GM06990 (cell line): ENCODE data around the gene EN1.

Experiments
- DNase-seq: peaks from one replicate; pipeline ENCODE4 v3.0.0-alpha.2; 2011; ENCODE audit not compliant: insufficient read length; ENCODE audit errors: extremely low read depth
- H3K27me3 ChIP-seq: replicated peaks from 2 replicates; pipeline ENCODE4 v1.6.0; 2011; ENCODE audit warnings: low read length; ENCODE audit not compliant: control insufficient read depth, insufficient read depth
- H3K36me3 ChIP-seq: 2 replicates; pipeline ENCODE4 v1.5.1; 2011; ENCODE audit warnings: low read length; ENCODE audit not compliant: control insufficient read depth, insufficient read depth
- H3K4me3 ChIP-seq: replicated peaks from 2 replicates; pipeline ENCODE4 v1.5.1; 2011; ENCODE audit warnings: low read depth, mild to moderate bottlenecking, control low read depth, low read length
- TF ChIP-seq, protein P1 (sequence below): IDR thresholded peaks from 2 replicates; pipeline ENCODE4 v1.5.1; 2011; ENCODE audit warnings: low read length, control low read depth, mild to moderate bottlenecking, inconsistent platforms; ENCODE audit not compliant: insufficient read depth, poor library complexity, severe bottlenecking

EN1 gene

DNA sequence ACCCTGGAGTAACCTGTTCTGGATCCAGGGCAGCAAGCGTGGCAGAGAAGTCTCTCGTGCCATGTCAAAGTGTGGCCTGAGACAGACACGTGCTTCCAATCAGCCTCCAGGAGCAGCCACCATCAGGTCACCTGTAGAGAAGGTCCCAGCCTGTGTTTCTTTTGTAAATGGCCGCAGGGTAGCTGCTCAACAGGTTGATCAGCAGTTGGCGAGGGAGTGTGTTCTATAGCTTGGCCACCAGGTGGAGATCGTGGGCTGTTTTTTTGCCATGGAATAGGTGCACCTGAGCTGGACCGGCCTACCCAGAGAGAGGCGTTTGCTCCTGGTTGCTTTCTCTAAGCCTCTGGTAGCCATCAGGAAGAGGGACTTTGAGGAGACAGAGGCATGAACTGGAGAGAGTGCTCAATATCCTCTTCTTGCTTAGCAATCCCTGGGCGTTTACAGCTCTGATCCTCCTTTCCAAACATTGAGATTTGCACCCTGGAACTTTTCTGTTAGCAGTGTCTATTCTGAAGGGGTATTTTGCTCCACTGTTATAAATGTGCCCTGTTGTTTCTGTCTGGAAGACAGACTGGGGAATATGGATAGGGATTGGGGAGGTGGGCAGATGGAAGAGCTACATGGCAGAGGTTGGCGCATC is 34.2 kb upstream of the EN1 start:
- Histone ChIP-seq H3K36me3 (no peaks in the 10 kb centered on the region), H3K27me3 (peaks cover 1% of the 10 kb centered on the region; the same call in 1 of the 2 replicates), H3K4me3 (no peak overlapping the region)
- TF ChIP-seq, protein P1, sequence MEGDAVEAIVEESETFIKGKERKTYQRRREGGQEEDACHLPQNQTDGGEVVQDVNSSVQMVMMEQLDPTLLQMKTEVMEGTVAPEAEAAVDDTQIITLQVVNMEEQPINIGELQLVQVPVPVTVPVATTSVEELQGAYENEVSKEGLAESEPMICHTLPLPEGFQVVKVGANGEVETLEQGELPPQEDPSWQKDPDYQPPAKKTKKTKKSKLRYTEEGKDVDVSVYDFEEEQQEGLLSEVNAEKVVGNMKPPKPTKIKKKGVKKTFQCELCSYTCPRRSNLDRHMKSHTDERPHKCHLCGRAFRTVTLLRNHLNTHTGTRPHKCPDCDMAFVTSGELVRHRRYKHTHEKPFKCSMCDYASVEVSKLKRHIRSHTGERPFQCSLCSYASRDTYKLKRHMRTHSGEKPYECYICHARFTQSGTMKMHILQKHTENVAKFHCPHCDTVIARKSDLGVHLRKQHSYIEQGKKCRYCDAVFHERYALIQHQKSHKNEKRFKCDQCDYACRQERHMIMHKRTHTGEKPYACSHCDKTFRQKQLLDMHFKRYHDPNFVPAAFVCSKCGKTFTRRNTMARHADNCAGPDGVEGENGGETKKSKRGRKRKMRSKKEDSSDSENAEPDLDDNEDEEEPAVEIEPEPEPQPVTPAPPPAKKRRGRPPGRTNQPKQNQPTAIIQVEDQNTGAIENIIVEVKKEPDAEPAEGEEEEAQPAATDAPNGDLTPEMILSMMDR: peak; percentile 81
- DNase-seq: no peak

DNA sequence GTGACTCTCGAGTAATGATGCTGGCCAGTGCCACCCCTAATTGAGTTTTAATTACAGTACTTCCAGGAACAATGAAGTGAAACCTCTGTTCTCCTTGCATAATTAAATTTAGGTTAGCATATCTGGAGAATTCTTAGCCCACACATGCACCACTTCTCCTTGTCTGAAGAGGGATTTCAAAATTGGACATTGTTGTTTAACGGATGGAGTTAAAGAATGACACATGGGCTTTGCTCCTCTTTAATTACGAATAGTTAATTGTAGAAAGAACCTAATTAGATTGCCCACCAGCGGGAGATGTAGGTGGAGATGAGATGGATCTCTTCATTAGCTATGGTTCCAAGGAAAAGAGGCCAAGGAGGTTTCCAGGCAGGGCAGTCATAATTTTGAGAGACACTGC is 33.1 kb upstream of the EN1 start:
- no peaks in the 10 kb centered on the region for H3K36me3 ChIP-seq
- peaks cover 1% of the 10 kb centered on the region; the same call in 1 of the 2 replicates for H3K27me3 ChIP-seq
- no peak overlapping the region for H3K4me3 ChIP-seq
- TF ChIP-seq, protein P1: no peak
- DNase-seq: no peak

DNA sequence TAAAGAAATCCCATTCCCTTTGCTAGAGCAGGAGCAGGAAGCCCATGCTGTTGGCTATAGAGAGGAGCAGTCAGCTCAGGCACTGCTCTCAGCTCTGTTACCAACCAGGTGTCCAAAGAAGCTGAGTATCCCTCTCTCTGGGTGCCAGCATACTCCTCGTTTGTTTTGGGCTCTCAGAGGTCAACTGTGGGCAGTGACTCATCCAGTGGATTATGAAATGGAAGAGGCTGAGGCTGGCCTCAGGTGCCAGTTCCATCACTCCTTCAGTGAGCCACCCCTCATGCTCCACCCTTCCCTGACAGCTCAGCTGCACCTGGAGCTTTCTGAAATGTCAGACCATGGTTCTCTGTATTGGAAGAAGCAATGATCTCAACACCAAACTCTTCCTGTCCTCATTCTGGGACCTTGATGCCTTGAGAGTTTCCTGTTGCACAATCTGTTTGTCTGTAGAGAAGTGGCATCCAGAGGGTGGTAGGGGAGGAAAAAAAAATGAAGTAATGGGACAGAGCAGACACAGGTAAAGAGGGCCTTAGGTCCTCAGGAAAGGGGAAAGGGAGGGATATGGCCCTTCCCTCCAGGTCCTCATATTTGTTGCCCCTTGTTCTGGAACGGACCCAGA is 31.2 kb upstream of the EN1 start:
- TF ChIP-seq, protein P1: no peak
- Histone ChIP-seq H3K36me3 (no peaks in the 10 kb centered on the region), H3K4me3 (no peak overlapping the region), H3K27me3 (peaks cover 1% of the 10 kb centered on the region; the same call in 1 of the 2 replicates)
- DNase-seq: no peak

DNA sequence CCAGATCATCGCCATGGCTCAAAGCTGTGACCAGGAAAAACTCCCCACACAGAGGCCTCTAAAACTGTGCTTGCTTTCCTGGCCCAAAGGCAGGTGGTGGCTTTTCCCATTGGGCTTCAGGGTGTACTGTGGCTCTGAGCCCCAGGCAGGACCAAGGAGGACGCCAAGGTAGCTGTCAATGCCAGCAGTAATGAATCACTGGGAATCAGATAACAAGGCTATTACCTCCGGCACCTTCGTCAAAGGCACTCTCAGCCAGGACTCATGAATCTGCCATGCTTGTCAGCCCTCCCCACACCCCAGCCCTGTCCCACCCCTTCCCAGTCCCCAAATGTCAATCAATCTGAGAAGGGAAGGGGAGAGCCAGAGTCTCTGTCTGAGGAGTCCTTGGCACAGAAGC is 27.9 kb upstream of the EN1 start:
- no peaks in the 10 kb centered on the region for H3K36me3 ChIP-seq
- H3K4me3 ChIP-seq: no peak overlapping the region
- TF ChIP-seq, protein P1: no peak
- no peak for DNase-seq
- H3K27me3 ChIP-seq: no peaks in the 10 kb centered on the region; the same call in 1 of the 2 replicates

DNA sequence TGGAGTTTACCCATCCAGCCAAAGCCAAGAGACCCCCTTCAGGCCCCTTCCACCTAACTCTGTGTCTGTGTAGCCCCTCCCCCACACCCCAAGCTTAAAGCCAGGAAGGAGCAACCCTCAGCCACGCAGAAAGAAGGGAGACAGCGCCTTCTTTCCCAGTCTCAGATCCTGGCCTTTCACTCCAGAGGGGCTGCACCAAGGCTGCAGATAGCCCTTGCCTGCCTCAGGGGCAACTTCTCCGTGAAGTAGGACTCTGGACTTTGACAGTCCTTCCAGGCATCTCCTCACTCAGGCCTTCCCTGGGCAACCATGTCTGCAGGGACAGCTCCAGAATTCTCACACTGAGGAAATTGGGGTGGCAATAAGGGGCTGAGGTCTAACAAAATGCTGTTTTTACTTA is 26.9 kb upstream of the EN1 start:
- no peak overlapping the region for H3K4me3 ChIP-seq
- no peak for DNase-seq
- H3K27me3 ChIP-seq: no peaks in the 10 kb centered on the region; the same call in 1 of the 2 replicates
- TF ChIP-seq, protein P1: no peak
- H3K36me3 ChIP-seq: no peaks in the 10 kb centered on the region

DNA sequence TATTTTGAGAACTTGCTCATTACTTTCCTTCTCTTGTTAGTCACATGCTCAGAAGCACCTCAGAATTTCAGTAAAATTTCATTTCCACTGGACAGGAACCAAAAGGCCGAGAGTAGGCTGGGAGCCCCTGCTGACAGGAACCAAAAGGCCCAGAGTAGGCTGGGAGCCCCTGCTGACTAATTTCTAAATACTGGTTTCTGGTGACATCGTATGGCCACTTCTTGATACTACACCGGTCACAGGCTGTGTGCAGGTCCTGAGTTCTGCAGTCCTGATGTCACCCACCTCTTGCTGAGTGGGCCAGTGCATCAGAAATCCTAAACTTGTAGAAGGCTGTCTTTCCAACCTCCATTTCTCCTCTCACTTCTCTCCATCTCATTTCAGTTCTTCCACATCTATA is 17.7 kb upstream of the EN1 start:
- no peak for DNase-seq
- TF ChIP-seq, protein P1: peak; percentile 65
- no peaks in the 10 kb centered on the region for H3K36me3 ChIP-seq
- no peaks in the 10 kb centered on the region; the same call in 1 of the 2 replicates for H3K27me3 ChIP-seq
- H3K4me3 ChIP-seq: no peak overlapping the region
